RWPE2 (cell line): ENCODE data around the gene NAA25.

Experiments used
- ATAC-seq: fragments of 200-7000 bp; cut with Tn5 transposase; 3 replicates; pipeline ENCODE4 v1.9.1; 2021; ENCODE audit warnings: low read depth
- DNase-seq: peaks from one replicate; pipeline ENCODE4 v3.0.0-alpha.2; 2020; ENCODE audit warnings: low spot score
- H3K27ac ChIP-seq: fragments of 450-650 bp; 2 replicates; pipeline ENCODE4 v1.5.1; 2017; ENCODE audit warnings: mild to moderate bottlenecking; ENCODE audit not compliant: poor library complexity, severe bottlenecking
- H3K27me3 ChIP-seq: fragments of 250-450 bp; sonication (Bioruptor Pico); 2 replicates; pipeline ENCODE4 v1.5.1; 2021; ENCODE audit warnings: mild to moderate bottlenecking, moderate library complexity; ENCODE audit not compliant: insufficient read depth, poor library complexity, severe bottlenecking
- H3K36me3 ChIP-seq: fragments of 250-450 bp; sonication (Bioruptor Pico); 2 replicates; pipeline ENCODE4 v1.5.1; 2020; ENCODE audit warnings: low read depth, mild to moderate bottlenecking, moderate library complexity
- H3K4me1 ChIP-seq: fragments of 250-450 bp; sonication (Bioruptor Pico); 2 replicates; pipeline ENCODE4 v1.5.1; 2021; ENCODE audit warnings: mild to moderate bottlenecking, moderate library complexity; ENCODE audit not compliant: insufficient read depth, poor library complexity, severe bottlenecking
- H3K4me3 ChIP-seq: fragments of 250-450 bp; sonication (Bioruptor Pico); 2 replicates; pipeline ENCODE4 v1.5.1; 2021; ENCODE audit warnings: mild to moderate bottlenecking, moderate library complexity; ENCODE audit not compliant: severe bottlenecking
- H3K9me3 ChIP-seq: fragments of 250-450 bp; sonication (Bioruptor Pico); 2 replicates; pipeline ENCODE4 v1.5.1; 2021; ENCODE audit warnings: mild to moderate bottlenecking, moderate library complexity; ENCODE audit not compliant: severe bottlenecking
- CTCF ChIP-seq: fragments of 450-650 bp; IDR thresholded peaks from one replicate; pipeline ENCODE4 v1.5.1; 2017; ENCODE audit warnings: mild to moderate bottlenecking, moderate library complexity; ENCODE audit not compliant: poor library complexity, severe bottlenecking

NAA25 gene

DNA sequence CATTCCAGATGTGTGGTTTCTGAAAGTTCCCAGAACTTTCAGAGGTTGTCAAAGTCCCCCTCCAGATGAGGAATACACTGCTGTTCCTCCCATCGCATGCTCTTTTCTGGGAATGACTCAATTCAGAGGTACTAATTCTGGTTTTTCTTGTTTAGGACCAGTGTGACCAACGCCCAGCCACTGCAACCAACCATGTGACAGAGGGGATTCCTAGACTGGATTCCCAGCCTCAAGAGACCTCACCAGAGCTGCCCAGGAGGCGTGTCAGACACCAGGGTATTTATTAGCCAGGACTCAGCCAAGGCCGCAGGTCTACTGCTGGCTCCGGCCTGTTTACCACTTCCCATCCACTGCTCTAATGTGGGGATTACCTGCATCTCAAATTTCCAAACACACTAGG lies 41.0 kb upstream of the NAA25 start:
- Histone ChIP-seq H3K9me3 (no peaks in the 10 kb centered on the region), H3K27me3 (no peaks in the 10 kb centered on the region), H3K27ac (no peak overlapping the region), H3K36me3 (peaks cover 69% of the 10 kb centered on the region), H3K4me3 (no peak overlapping the region), H3K4me1 (peaks cover 6% of the 10 kb centered on the region)
- no peak for TF ChIP-seq CTCF
- no peak for DNase-seq
- ATAC-seq: no peak

DNA sequence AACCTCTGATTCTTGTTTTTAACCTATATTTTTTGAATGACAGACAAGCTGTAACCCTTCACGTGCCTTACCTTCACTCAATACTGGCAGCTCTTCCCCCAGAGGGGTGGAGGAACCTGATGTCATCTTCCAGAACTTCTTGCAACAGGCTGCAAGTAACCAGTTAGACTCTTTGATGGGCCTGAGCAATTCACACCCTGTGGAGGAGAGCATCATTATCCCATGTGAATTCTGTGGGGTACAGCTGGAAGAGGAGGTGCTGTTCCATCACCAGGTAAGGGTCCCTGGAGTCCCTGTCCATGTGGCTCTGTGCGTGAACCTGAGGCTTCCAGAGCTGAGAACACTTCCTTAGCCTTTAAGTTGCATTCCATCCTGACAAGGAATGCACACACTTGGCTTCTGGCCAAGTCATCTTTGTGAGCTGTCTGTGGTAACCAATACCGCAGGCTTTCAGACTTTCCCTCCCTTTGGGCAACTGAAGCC lies 39.5 kb upstream of the NAA25 start:
- Histone ChIP-seq H3K4me1 (peaks cover 6% of the 10 kb centered on the region), H3K27ac (peak overlapping the region; percentile 14), H3K27me3 (no peaks in the 10 kb centered on the region), H3K36me3 (peaks cover 80% of the 10 kb centered on the region), H3K9me3 (no peaks in the 10 kb centered on the region), H3K4me3 (no peak overlapping the region)
- no peak for TF ChIP-seq CTCF
- ATAC-seq (peak; percentile 80), DNase-seq (no peak)

GRCh38 chr12:112146123-112146522 lies 37.5 kb upstream of the NAA25 start:
- Histone ChIP-seq H3K27ac (no peak overlapping the region), H3K4me1 (peaks cover 6% of the 10 kb centered on the region), H3K27me3 (no peaks in the 10 kb centered on the region), H3K4me3 (no peak overlapping the region), H3K36me3 (peaks cover 80% of the 10 kb centered on the region), H3K9me3 (no peaks in the 10 kb centered on the region)
- DNase-seq (no peak), ATAC-seq (no peak)
- no peak for TF ChIP-seq CTCF

- H3K4me3 ChIP-seq: no peak overlapping the region
- no peaks in the 10 kb centered on the region for H3K27me3 ChIP-seq
- no peak overlapping the region for H3K27ac ChIP-seq
- H3K9me3 ChIP-seq: no peaks in the 10 kb centered on the region
- no peaks in the 10 kb centered on the region for H3K4me1 ChIP-seq
- ATAC-seq (no peak), DNase-seq (no peak)
- peaks cover 80% of the 10 kb centered on the region for H3K36me3 ChIP-seq
- TF ChIP-seq CTCF: no peak
Observed at GRCh38 chr12:112140728-112141127, 32.1 kb upstream of the NAA25 start.

- no peak for DNase-seq
- Histone ChIP-seq H3K4me3 (no peak overlapping the region), H3K27ac (no peak overlapping the region), H3K9me3 (no peaks in the 10 kb centered on the region), H3K27me3 (no peaks in the 10 kb centered on the region), H3K36me3 (peaks cover 57% of the 10 kb centered on the region), H3K4me1 (peaks cover 4% of the 10 kb centered on the region)
- no peak for TF ChIP-seq CTCF
- ATAC-seq: no peak
Observed at GRCh38 chr12:112134731-112135130, 26.1 kb upstream of the NAA25 start.
